GM21526 (cell line): ENCODE data around the gene TLE4.
"Not testable (repeated sequence)": the region's sequence is repeated elsewhere in the genome, so short reads cannot be mapped to it uniquely, and the experiment has no call there.

Experiments used
- ATAC-seq: cut with Tn5 transposase; IDR thresholded peaks from one replicate; pipeline ENCODE4 v1.9.1; 2021; ENCODE audit warnings: moderate library complexity; ENCODE audit not compliant: unreplicated experiment, low FRiP score

The TLE4 gene

DNA sequence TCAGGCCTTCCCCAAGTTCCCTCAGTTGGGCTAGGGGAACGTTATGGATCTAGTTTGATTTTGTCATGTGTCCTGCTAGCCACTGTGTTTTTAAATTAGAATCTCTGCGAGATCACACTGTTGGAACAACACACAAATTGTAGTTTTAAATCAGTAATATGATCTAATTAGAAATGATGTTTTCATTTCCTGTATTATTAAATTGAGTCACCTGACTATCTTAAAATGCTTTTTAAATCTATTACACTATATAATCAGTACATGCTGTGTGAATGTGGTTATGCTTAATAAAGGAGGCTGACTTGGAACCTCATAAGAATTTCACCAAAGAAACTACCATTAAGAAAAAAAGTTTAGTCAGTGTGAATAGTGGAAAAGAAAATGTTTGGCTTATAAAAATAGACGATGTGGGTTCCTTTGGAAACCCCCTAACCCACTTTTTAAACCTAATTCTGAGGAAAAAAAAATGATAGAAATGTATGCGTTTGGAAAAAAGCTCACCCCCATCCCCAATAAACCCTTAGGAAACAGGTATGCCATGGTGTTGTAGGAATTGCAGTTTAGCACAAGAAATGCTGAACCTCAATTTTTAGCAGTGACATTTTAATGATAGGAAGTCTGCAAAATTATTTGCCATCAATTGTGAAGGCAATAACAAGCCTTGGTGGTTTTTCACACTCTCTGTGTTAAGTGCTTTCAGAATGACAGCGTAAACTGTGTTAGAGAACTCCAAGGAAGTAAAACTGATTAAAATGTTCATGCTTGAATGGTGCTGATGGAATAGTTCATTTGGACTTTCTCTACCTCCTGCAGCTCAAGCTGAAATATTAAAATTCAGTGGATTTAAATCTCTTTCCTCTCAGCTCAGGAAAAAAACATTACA, 59.0 kb downstream of the TLE4 start:
- peak; percentile 73 for ATAC-seq

GRCh38 chr9:79632060-79632459, 60.3 kb downstream of the TLE4 start:
- no peak for ATAC-seq

GRCh38 chr9:79632705-79633104, 60.9 kb downstream of the TLE4 start:
- no peak for ATAC-seq

DNA sequence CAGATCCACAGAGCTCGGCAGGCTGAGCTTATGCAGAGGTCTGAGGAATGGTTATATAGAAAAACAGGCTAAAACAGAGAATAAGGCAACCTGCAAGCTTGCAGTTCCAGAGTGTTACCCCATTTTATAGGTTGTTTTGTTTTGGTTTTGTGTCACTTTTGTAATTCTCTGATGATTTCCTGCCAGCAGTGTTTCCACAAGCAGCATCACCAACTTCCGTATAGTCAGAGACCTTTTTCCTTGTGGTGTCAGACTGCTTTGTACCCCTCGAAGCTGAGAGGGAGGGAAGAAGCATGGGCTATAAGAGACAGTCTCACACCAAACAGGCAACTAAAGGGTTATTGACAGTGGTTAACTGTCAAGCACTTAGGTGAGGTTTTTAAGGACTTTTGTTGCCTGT, 61.8 kb downstream of the TLE4 start:
- no peak for ATAC-seq

DNA sequence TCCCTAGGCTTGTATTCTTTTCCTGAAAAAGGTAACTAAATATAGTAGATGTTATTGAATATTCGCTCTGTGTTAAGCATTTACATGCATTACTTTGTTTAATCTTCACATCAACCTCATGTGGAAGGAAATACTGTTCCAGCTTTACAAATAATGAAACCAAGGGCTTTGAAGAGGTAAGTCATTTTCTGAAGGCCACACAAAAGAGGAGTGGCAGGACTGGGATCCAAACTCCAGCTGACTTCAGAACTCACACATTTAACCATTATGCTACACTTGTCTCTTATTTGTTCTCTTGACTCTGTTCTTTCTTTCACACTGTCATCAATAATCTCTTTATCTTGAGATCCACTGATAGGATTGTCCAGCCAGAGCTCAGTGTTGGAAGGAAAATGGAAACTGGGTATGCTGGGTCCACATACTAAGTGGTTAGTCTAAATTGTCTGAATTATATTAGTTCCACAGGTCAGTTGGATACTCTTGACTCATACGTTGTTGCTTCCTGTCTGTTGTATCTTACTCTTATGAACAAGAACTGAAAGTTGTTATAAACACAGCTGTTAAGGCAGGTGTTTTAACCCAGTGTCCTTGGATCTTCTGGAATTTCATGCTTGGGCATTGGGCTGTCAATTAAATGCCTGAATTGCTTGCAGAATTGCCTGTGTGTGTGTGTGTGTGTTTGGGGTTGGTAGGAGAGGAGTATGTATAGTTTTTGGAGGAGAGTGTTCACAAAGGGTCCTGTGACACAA, 65.6 kb downstream of the TLE4 start:
- no peak for ATAC-seq

GRCh38 chr9:79638806-79639205, 67.0 kb downstream of the TLE4 start:
- no peak for ATAC-seq

GRCh38 chr9:79639354-79639753, 67.6 kb downstream of the TLE4 start:
- ATAC-seq = no peak

GRCh38 chr9:79640067-79640466, 68.3 kb downstream of the TLE4 start:
- ATAC-seq = not testable (repeated sequence)

- ATAC-seq = no peak
Measured at GRCh38 chr9:79641070-79641469, 69.3 kb downstream of the TLE4 start.

GRCh38 chr9:79642671-79643070, 70.9 kb downstream of the TLE4 start:
- no peak for ATAC-seq

DNA sequence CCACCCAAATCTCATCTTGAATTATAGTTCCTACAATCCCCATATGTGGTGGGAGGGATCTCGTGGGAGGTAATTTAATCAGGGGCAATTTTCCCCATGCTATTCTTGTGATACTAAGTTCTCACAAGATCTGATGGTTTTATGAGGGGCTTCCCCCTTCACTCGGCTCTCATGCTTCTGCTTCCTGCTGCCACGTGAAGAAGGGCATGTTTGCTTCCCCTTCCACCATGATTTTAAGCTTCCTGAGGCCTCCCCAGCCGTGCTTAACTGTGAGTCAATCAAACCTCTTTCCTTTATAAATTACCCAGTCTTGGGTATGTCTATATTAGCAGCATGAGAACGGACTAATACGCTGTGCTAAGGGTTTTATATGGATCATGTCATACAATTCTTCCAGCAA, 72.3 kb downstream of the TLE4 start:
- no peak for ATAC-seq

GRCh38 chr9:79644601-79645000, 72.8 kb downstream of the TLE4 start:
- ATAC-seq = no peak

DNA sequence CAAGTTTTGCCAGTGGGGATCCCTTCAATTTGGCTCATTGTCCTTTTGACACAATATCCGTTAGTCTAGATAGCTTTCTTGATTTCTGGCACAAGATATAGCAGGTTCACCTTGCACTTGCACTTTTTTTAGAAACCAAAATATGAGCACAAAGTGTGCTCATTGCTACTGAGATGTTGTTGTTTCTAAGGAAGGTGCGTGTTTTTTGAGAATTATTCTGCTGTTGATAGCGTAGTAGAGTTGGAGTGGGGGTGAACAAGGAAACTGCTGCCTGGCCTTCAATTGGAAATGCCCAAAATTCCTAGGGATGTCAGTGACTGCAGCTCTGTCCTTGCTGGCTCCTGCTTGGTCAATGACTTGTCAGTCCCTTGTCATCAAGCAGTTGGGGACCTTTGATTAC, 73.3 kb downstream of the TLE4 start:
- no peak for ATAC-seq

DNA sequence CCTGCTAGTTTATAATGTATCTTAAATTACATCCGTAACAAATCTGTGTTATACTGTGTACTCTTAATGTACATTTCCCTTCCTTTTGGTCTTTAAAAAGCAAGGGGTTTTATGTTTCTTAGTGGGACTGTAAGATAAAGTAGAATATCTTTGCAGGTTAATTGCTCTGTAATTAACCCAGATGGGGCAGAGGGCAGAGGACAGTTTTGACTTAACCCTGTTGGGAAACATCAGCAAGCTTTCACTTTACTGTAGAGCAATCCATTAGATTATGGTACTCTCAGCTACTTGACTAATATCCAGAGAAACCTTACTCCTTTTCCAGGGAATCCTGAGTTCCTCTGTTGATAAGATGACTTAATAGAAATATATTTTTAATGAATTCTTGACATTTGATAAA, 74.3 kb downstream of the TLE4 start:
- no peak for ATAC-seq

GRCh38 chr9:79651251-79651795, 79.6 kb downstream of the TLE4 start:
- no peak for ATAC-seq

DNA sequence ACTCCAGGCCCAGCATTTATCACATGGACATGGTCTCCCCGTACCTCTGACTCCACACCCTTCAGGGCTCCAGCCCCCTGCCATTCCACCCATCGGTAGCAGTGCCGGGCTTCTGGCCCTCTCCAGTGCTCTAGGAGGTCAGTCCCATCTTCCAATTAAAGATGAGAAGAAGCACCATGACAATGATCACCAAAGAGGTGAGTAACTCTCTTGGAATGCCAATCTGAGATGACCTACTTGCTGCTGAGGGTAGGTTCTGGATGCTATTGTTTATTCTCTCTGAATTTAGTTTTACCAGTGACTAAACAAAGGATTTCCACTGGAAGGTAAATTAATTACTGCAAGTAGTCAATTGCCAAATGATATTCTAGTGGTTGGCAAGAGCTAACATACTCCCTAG, 80.8 kb downstream of the TLE4 start:
- no peak for ATAC-seq

DNA sequence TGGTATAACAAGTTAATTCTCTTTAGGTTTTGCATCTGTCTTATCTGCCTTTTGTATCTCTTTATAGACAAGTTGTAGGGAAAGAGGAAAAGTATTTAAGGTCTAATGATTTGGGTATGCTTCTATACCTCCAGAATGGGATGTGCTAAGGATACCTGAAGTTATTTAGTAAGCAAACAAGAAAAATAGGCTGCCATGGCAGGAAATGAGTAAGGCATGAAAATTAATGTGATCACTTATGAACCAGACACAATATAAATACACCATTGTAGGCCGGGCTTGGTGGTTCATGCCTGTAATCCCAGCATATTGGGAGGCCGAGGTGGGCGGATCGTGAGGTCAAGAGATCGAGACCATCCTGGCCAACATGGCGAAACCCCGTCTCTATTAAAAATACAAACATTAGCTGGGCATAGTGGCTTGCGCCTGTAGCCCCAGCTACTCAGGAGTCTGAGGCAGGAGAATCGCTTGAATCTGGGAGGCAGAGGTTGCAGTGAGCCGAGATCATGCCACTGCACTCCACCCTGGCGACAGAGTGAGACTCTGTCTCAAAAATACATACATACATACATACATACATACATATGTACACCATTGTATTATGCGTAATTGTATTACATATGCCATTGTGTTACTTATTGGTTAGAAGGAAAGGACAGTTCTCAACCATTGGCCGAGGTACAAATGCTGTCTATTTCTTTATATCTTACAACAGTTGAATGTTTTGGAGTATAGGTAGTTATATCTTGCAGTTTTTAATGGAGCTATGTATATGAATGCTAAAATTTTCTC, 83.0 kb downstream of the TLE4 start:
- not testable (repeated sequence) for ATAC-seq

DNA sequence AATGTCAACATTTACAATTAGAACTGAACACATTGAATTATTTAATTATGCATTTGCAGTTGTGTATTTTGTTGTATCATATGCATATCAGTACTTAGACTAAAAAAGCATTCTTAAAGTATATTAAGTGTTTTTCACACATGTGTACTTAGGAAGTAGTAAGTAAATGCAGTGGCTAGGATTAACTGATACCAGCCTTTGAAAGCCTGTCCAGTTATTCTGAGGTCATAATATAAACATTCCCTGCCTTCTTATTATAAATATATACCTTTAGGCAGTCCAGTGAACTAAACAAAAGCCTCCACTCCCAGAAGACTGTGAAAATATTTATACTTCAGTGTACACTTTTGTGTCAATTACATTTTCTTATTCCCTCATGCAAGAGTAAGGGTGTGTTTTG, 83.8 kb downstream of the TLE4 start:
- no peak for ATAC-seq

- no peak for ATAC-seq
Measured at GRCh38 chr9:79656169-79656568, 84.4 kb downstream of the TLE4 start.

- ATAC-seq = no peak
Measured at GRCh38 chr9:79657891-79658290, 86.1 kb downstream of the TLE4 start.

DNA sequence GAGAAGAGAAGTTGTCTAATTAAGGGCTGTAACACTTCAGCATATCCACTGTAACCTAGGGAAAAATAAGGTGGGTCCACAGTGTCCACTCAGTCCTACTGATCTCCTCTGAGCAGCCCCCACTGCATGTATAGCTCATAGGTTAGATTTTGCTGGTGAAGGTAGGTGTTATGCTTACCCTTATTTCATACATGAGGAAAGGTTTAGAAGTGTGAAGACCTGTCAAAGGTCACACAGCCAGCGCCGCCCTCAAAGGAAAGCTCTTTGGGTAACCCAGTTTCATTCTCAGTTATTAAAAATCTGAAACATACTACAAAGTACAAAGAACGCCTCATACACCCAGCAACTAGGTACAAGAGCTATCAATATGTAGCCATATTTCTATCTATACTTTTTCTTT, 87.2 kb downstream of the TLE4 start:
- no peak for ATAC-seq
